Measurements from ENCODE around the gene FAM193B.

GRCh38 chr5:177553671-177554429 lies 513 bp downstream of the FAM193B start:
- TF ChIP-seq, protein P1, sequence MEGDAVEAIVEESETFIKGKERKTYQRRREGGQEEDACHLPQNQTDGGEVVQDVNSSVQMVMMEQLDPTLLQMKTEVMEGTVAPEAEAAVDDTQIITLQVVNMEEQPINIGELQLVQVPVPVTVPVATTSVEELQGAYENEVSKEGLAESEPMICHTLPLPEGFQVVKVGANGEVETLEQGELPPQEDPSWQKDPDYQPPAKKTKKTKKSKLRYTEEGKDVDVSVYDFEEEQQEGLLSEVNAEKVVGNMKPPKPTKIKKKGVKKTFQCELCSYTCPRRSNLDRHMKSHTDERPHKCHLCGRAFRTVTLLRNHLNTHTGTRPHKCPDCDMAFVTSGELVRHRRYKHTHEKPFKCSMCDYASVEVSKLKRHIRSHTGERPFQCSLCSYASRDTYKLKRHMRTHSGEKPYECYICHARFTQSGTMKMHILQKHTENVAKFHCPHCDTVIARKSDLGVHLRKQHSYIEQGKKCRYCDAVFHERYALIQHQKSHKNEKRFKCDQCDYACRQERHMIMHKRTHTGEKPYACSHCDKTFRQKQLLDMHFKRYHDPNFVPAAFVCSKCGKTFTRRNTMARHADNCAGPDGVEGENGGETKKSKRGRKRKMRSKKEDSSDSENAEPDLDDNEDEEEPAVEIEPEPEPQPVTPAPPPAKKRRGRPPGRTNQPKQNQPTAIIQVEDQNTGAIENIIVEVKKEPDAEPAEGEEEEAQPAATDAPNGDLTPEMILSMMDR (IDR thresholded peaks at IDR 0.05; ENCODE audit: low read depth, low read length, poor library complexity, severe bottlenecking): no peak
- TF ChIP-seq EZH2phosphoT487 (IDR thresholded peaks at IDR 0.05; ENCODE audit: borderline replicate concordance, low read length): no peak
